HG03575 (cell line): ENCODE results near the gene NMNAT2.

Experiments used
- ATAC-seq: cut with Tn5 transposase; IDR thresholded peaks from one replicate; pipeline ENCODE4 v1.9.1; 2021; ENCODE audit not compliant: unreplicated experiment, insufficient number of reproducible peaks, low FRiP score; ENCODE audit errors: extremely low read depth

Gene NMNAT2

GRCh38 chr1:183234660-183235476 is 183.3 kb downstream of the NMNAT2 start:
- no peak for ATAC-seq

GRCh38 chr1:183233113-183233512 is 185.1 kb downstream of the NMNAT2 start:
- ATAC-seq: no peak

- no peak for ATAC-seq
These were observed 186.6 kb downstream of the NMNAT2 start for GRCh38 chr1:183231545-183231944.

- ATAC-seq: no peak
These were observed 187.8 kb downstream of the NMNAT2 start for GRCh38 chr1:183230413-183230812.

GRCh38 chr1:183228347-183229220 is 189.6 kb downstream of the NMNAT2 start:
- ATAC-seq: no peak

- no peak for ATAC-seq
These were observed 190.5 kb downstream of the NMNAT2 start for GRCh38 chr1:183227422-183228346.

GRCh38 chr1:183226963-183227362 is 191.2 kb downstream of the NMNAT2 start:
- ATAC-seq: no peak

GRCh38 chr1:183226361-183226760 is 191.8 kb downstream of the NMNAT2 start:
- ATAC-seq: no peak

GRCh38 chr1:183223467-183223866 is 194.7 kb downstream of the NMNAT2 start:
- ATAC-seq: no peak

- no peak for ATAC-seq
These were observed 195.3 kb downstream of the NMNAT2 start for GRCh38 chr1:183222909-183223308.

- ATAC-seq: no peak
These were observed 198.6 kb downstream of the NMNAT2 start for GRCh38 chr1:183219616-183220009.

GRCh38 chr1:183218971-183219615 is 199.1 kb downstream of the NMNAT2 start:
- ATAC-seq: no peak

GRCh38 chr1:183218027-183218618 is 200.1 kb downstream of the NMNAT2 start:
- ATAC-seq: no peak

- ATAC-seq: no peak
These were observed 202.2 kb downstream of the NMNAT2 start for GRCh38 chr1:183215936-183216335.

- ATAC-seq: no peak
These were observed 203.0 kb downstream of the NMNAT2 start for GRCh38 chr1:183215076-183215720.

GRCh38 chr1:183214021-183214970 is 203.9 kb downstream of the NMNAT2 start:
- no peak for ATAC-seq

GRCh38 chr1:183212870-183213269 is 205.3 kb downstream of the NMNAT2 start:
- no peak for ATAC-seq
